SK-N-SH treated with all-trans-retinoic acid at 6 μM for 48 hours (cell line): ENCODE results near the gene FBLN2.

Experiments used
- ARNTL ChIP-seq: fragments of 450-650 bp; formaldehyde crosslinking; IDR thresholded peaks from 2 replicates; pipeline ENCODE4 v1.5.0; 2020; ENCODE audit warnings: low read depth, mild to moderate bottlenecking, moderate library complexity, borderline replicate concordance
- ESRRG ChIP-seq: fragments of 250-450 bp; sonication (Bioruptor Pico); IDR thresholded peaks from 2 replicates; pipeline ENCODE4 v1.6.1; 2021; ENCODE audit warnings: mild to moderate bottlenecking
- GLIS3 ChIP-seq: fragments of 250-450 bp; sonication (Bioruptor Pico); IDR thresholded peaks from 2 replicates; pipeline ENCODE4 v1.5.0; 2020; ENCODE audit warnings: mild to moderate bottlenecking, moderate library complexity
- ISL1 ChIP-seq: fragments of 250-450 bp; sonication (Bioruptor Pico); IDR thresholded peaks from 2 replicates; pipeline ENCODE4 v2.1.2; 2022; ENCODE audit warnings: mild to moderate bottlenecking, moderate library complexity
- PATZ1 ChIP-seq: fragments of 250-450 bp; sonication (Bioruptor Pico); IDR thresholded peaks from 2 replicates; pipeline ENCODE4 v1.8.0; 2020; ENCODE audit warnings: mild to moderate bottlenecking, moderate library complexity, borderline replicate concordance
- POU6F1 ChIP-seq: fragments of 250-450 bp; sonication (Bioruptor Pico); IDR thresholded peaks from 2 replicates; pipeline ENCODE4 v1.8.0; 2021; ENCODE audit warnings: low read depth, mild to moderate bottlenecking, moderate library complexity, borderline replicate concordance
- TOX ChIP-seq: fragments of 250-450 bp; sonication (Bioruptor Pico); IDR thresholded peaks from 2 replicates; pipeline ENCODE4 v1.8.0; 2021; ENCODE audit warnings: mild to moderate bottlenecking, moderate library complexity, borderline replicate concordance
- ZC3H10 ChIP-seq: fragments of 250-450 bp; sonication (Bioruptor Pico); IDR thresholded peaks from 2 replicates; pipeline ENCODE4 v1.5.1; 2021; ENCODE audit warnings: mild to moderate bottlenecking, moderate library complexity
- ZNF565 ChIP-seq: fragments of 450-650 bp; formaldehyde crosslinking; conservative IDR thresholded peaks from 2 replicates; pipeline ENCODE4 v1.5.0; 2020; ENCODE audit warnings: low read depth, mild to moderate bottlenecking, moderate library complexity
- TF ChIP-seq, protein P1 (sequence below): fragments of 250-450 bp; sonication (Bioruptor Pico); IDR thresholded peaks from 2 replicates; pipeline ENCODE4 v1.5.1; 2020; ENCODE audit warnings: low read depth, mild to moderate bottlenecking, moderate library complexity

DNA sequence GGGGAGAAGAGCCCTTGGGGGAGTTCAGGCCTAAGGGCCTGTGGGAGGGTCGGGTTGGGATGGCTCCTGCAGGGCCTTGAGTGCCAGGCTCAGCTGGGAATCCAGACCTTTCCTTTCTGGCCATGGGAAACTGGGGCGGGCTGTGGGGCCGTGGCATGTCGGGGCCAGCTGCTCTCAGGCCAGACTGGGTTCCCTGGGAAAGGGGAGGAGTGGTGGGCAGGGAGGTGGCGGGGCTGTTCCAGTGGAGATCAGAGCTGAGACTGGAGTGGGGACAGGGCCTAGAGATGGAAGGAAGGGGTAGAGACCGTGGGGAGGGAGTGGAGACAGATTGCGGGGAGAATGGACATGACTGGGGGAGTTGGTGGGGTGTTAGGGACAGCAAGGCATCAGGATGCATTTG lies 20.3 kb downstream of the FBLN2 start:
- no peak for TF ChIP-seq GLIS3
- TF ChIP-seq ESRRG (CRISPR knock-in tag) = no peak
- TF ChIP-seq POU6F1 = no peak
- TF ChIP-seq ZNF565 (CRISPR knock-in tag) = no peak
- no peak for TF ChIP-seq ISL1 (CRISPR knock-in tag)
- no peak for TF ChIP-seq PATZ1 (CRISPR knock-in tag)
- no peak for TF ChIP-seq ARNTL (CRISPR knock-in tag)
- no peak for TF ChIP-seq TOX (CRISPR knock-in tag)
- TF ChIP-seq, protein P1, sequence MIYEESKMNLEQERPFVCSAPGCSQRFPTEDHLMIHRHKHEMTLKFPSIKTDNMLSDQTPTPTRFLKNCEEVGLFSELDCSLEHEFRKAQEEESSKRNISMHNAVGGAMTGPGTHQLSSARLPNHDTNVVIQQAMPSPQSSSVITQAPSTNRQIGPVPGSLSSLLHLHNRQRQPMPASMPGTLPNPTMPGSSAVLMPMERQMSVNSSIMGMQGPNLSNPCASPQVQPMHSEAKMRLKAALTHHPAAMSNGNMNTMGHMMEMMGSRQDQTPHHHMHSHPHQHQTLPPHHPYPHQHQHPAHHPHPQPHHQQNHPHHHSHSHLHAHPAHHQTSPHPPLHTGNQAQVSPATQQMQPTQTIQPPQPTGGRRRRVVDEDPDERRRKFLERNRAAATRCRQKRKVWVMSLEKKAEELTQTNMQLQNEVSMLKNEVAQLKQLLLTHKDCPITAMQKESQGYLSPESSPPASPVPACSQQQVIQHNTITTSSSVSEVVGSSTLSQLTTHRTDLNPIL (CRISPR knock-in tag) = no peak
- TF ChIP-seq ZC3H10 (CRISPR knock-in tag) = no peak
